IMR-90 (cell line): ENCODE results near the gene SUCLA2. TPM values are rescaled to one million over a fixed set of nuclear protein-coding genes. Genes with fewer than 3 reads are reported as not detected.

Experiments used
- ATAC-seq: fragments of 200-7000 bp; cut with Tn5 transposase; 2 replicates; pipeline ENCODE4 v1.9.1; 2020; ENCODE audit warnings: low read depth, mild to moderate bottlenecking, moderate library complexity
- BruUV-seq: library from RNA; stranded (reverse); fragments of 400-500 nt; replicated peaks from 2 replicates; lab custom pipeline; 2021; lab: Mats Ljungman, UMichigan
- CTCF ChIA-PET: fragments of 300-600 bp; formaldehyde crosslinking; extraction: SDS; loops from one replicate; lab custom pipeline; 2021; ENCODE audit warnings: antibody characterized with exemption; lab: Yijun Ruan, JAX
- POLR2A ChIA-PET: fragments of 300-600 bp; sonication (Branson Sonifier 250); formaldehyde crosslinking; loops from one replicate; lab custom pipeline; 2022; ENCODE audit warnings: antibody characterized with exemption; ENCODE audit not compliant: unreplicated experiment; lab: Charles Lee
- DNase-seq: peaks from one replicate; pipeline ENCODE4 v3.0.0; 2013
- H2AFZ ChIP-seq: replicated peaks from 2 replicates; pipeline ENCODE3; 2013; ENCODE audit warnings: low read length, mild to moderate bottlenecking; ENCODE audit not compliant: poor library complexity
- H2AK5ac ChIP-seq: 2 replicates; pipeline ENCODE4 v1.6.1; 2013; ENCODE audit warnings: low read depth, low read length, inconsistent platforms
- H2AK9ac ChIP-seq: replicated peaks from 2 replicates; pipeline ENCODE3; 2013; ENCODE audit warnings: mild to moderate bottlenecking, low read depth, low read length, moderate library complexity; ENCODE audit not compliant: poor library complexity
- H2BK120ac ChIP-seq: 2 replicates; pipeline ENCODE4 v1.6.1; 2013; ENCODE audit warnings: low read depth, low read length, inconsistent platforms
- H2BK15ac ChIP-seq: 3 replicates; pipeline ENCODE4 v1.6.1; 2013; ENCODE audit warnings: low read depth, low read length, inconsistent platforms
- H2BK20ac ChIP-seq: 2 replicates; pipeline ENCODE4 v1.6.1; 2013; ENCODE audit warnings: low read depth, mild to moderate bottlenecking, inconsistent platforms, low read length, moderate library complexity
- H2BK5ac ChIP-seq: 2 replicates; pipeline ENCODE4 v1.6.1; 2013; ENCODE audit warnings: mild to moderate bottlenecking, low read depth, low read length, inconsistent platforms; ENCODE audit not compliant: poor library complexity, severe bottlenecking
- H3K14ac ChIP-seq: replicated peaks from 2 replicates; pipeline ENCODE4 v1.6.1; 2013; ENCODE audit warnings: low read depth, low read length, inconsistent platforms
- H3K18ac ChIP-seq: 2 replicates; pipeline ENCODE4 v1.6.1; 2013; ENCODE audit warnings: low read depth, low read length, control low read depth
- H3K23ac ChIP-seq: 2 replicates; pipeline ENCODE4 v1.6.1; 2013; ENCODE audit warnings: low read depth, low read length, inconsistent platforms
- H3K27ac ChIP-seq: 2 replicates; pipeline ENCODE4 v1.5.1; 2013; ENCODE audit warnings: mild to moderate bottlenecking, control low read depth, low read length; ENCODE audit not compliant: insufficient read depth
- H3K27me3 ChIP-seq: 2 replicates; pipeline ENCODE4 v1.6.1; 2013; ENCODE audit warnings: low read length; ENCODE audit not compliant: control insufficient read depth, insufficient read depth
- H3K36me3 ChIP-seq: 2 replicates; pipeline ENCODE4 v1.6.1; 2013; ENCODE audit warnings: low read length, mixed read lengths; ENCODE audit not compliant: control insufficient read depth, insufficient read depth
- H3K4ac ChIP-seq: 2 replicates; pipeline ENCODE4 v1.6.1; 2013; ENCODE audit warnings: low read depth, low read length, inconsistent platforms
- H3K4me1 ChIP-seq: 2 replicates; pipeline ENCODE4 v1.6.1; 2013; ENCODE audit warnings: low read length, mixed read lengths; ENCODE audit not compliant: control insufficient read depth, insufficient read depth
- H3K4me2 ChIP-seq: 2 replicates; pipeline ENCODE4 v1.6.1; 2013; ENCODE audit warnings: low read depth, mild to moderate bottlenecking, control low read depth, low read length, moderate library complexity
- H3K4me3 ChIP-seq: 2 replicates; pipeline ENCODE4 v1.5.1; 2013; ENCODE audit warnings: low read depth, mild to moderate bottlenecking, control low read depth, low read length, moderate library complexity; ENCODE audit not compliant: insufficient read depth
- H3K56ac ChIP-seq: 2 replicates; pipeline ENCODE4 v1.6.1; 2013; ENCODE audit warnings: low read length, inconsistent platforms; ENCODE audit not compliant: insufficient read depth; ENCODE audit errors: extremely low read depth
- H3K79me1 ChIP-seq, 2 experiments: 2 replicates each; pipeline ENCODE4 v1.6.1; 2013; ENCODE audit warnings: low read length in 2 of 2, inconsistent platforms in 1 of 2, low read depth in 1 of 2
- H3K9ac ChIP-seq: 2 replicates; pipeline ENCODE4 v1.6.1; 2013; ENCODE audit warnings: low read depth, low read length, control low read depth
- H3K9me1 ChIP-seq: 2 replicates; pipeline ENCODE4 v1.6.1; 2013; ENCODE audit warnings: low read length, inconsistent platforms; ENCODE audit not compliant: insufficient read depth
- H3K9me3 ChIP-seq: 2 replicates; pipeline ENCODE4 v1.6.1; 2013; ENCODE audit warnings: low read length; ENCODE audit not compliant: control insufficient read depth, insufficient read depth
- H4K20me1 ChIP-seq: 2 replicates; pipeline ENCODE4 v1.6.1; 2013; ENCODE audit warnings: low read length, inconsistent platforms; ENCODE audit not compliant: insufficient read depth
- H4K5ac ChIP-seq: 2 replicates; pipeline ENCODE4 v1.6.1; 2013; ENCODE audit warnings: mild to moderate bottlenecking, low read depth, low read length, control low read depth
- H4K8ac ChIP-seq, 2 experiments: 2 replicates each; pipeline ENCODE4 v1.6.1; 2013; ENCODE audit warnings: low read depth in 2 of 2, low read length in 2 of 2, control low read depth in 1 of 2, inconsistent platforms in 1 of 2
- H4K91ac ChIP-seq: 2 replicates; pipeline ENCODE4 v1.6.1; 2013; ENCODE audit warnings: low read depth, low read length, inconsistent platforms; ENCODE audit not compliant: insufficient read depth
- MAZ ChIP-seq: IDR thresholded peaks from 2 replicates; pipeline ENCODE4 v1.6.1; 2012; ENCODE audit warnings: low read depth, mild to moderate bottlenecking, low read length, improper control_type of control experiment, moderate library complexity, borderline replicate concordance
- MXI1 ChIP-seq: IDR thresholded peaks from 2 replicates; pipeline ENCODE4 v1.6.1; 2012; ENCODE audit warnings: low read depth, mild to moderate bottlenecking, low read length, moderate library complexity, borderline replicate concordance
- NFE2L2 ChIP-seq: fragments of 150-350 bp; IDR thresholded peaks from 2 replicates; pipeline ENCODE4 v1.6.1; 2016; ENCODE audit warnings: low read depth, mild to moderate bottlenecking, low read length
- WGBS, 2 experiments: methylation state at CpG; one replicate each; pipeline versions ENCODE4 v1.1.5 to v1.1.7; 2013; ENCODE audit warnings: missing lambda C conversion rate in 2 of 2; ENCODE audit not compliant: insufficient read length in 1 of 2; ENCODE audit errors: extremely low coverage in 2 of 2; 5-methylcytosine and 5-hydroxymethylcytosine counted together
- dilution Hi-C: fragments of 300-500 bp; cut with HindIII; formaldehyde crosslinking; loops from one replicate; pipeline ENCODE4 v1.14.3; 2018; ENCODE audit warnings: low sequenced_read_pairs; ENCODE audit not compliant: unreplicated experiment
- in situ Hi-C: fragments of 300-500 bp; cut with MboI; formaldehyde crosslinking; loops from 3 replicates; pipeline ENCODE4 v1.14.3; 2019; ENCODE audit warnings: low sequenced_read_pairs, inconsistent platforms, mixed read lengths
- intact Hi-C: fragments of 100-400 bp; cut with micrococcal nuclease; formaldehyde crosslinking; loops from 2 replicates; pipeline ENCODE4 v1.10.0; 2022
- polyA plus RNA-seq, 3 experiments: library from polyadenylated mRNA; depleted of rRNA; stranded (reverse); fragments of >200 nt; gene quantifications; 2 replicates each; pipeline ENCODE4 v1.2.3, GENCODE V29; 2012; ENCODE audit warnings: low replicate concordance in 1 of 3
- total RNA-seq: library from RNA; depleted of rRNA; stranded (reverse); fragments of >200 nt; gene quantifications from 2 replicates; pipeline ENCODE4 v1.2.3, GENCODE V29; 2012
- TF ChIP-seq, protein P1 (sequence below): conservative IDR thresholded peaks from 2 replicates; pipeline ENCODE4 v1.5.1; 2012; ENCODE audit warnings: mild to moderate bottlenecking, low read depth, low read length, improper control_type of control experiment
- TF ChIP-seq, protein P2 (sequence below): fragments of 150-350 bp; IDR thresholded peaks from 2 replicates; pipeline ENCODE4 v1.6.1; 2017; ENCODE audit warnings: mild to moderate bottlenecking, antibody characterized with exemption, low read length, low read depth
- TF ChIP-seq, protein P3 (sequence below): fragments of 150-350 bp; IDR thresholded peaks from 2 replicates; pipeline ENCODE4 v1.6.1; 2016; ENCODE audit warnings: low read depth, mild to moderate bottlenecking, low read length, moderate library complexity, borderline replicate concordance

The SUCLA2 gene
- total and polyA plus RNA-seq, 2 of the 4 experiments (the other 2 are of a cell fraction), result 31.5 to 36.1 TPM

DNA sequence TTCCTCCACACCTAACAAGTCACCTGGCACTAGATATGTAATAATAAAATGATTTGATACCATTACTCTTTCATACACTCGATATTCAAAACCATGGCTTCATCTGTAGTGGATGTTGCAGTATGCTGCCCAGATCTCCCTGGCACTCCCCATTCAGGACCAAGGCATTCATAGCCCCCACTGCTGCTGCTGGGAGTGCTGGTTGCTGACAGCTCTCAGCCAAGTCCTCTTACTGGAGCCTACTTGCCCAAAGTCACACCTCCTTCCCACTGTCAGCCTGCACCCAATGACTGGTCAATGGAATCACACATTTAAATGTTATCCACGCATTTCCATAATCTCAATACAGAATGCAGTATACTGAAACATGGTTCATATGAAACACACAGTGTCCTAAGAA is 3.7 kb downstream of the SUCLA2 start:
- H3K4me3 ChIP-seq, result no peak overlapping the region
- BruUV-seq, result no TSS peak
- intact Hi-C loops (no loop called here), dilution Hi-C loops (no loop called here), in situ Hi-C loops (no loop called here)
- H4K5ac ChIP-seq, result no peak overlapping the region
- no peak overlapping the region for H2BK20ac ChIP-seq
- 0 out of 2 replicates have a peak, but pooled peaks cover 7% of the 10 kb centered on the region for H3K9me1 ChIP-seq
- no peak overlapping the region for H4K91ac ChIP-seq
- H3K36me3 ChIP-seq, result peaks cover 7% of the 10 kb centered on the region
- ATAC-seq (no peak), DNase-seq (no peak)
- CTCF ChIA-PET, result no interaction called here
- H4K8ac ChIP-seq, result no peak overlapping the region
- H3K27me3 ChIP-seq, result no peaks in the 10 kb centered on the region
- no peak overlapping the region for H3K9ac ChIP-seq
- H3K18ac ChIP-seq, result no peak overlapping the region
- H4K20me1 ChIP-seq, result peaks cover 3% of the 10 kb centered on the region; the same call in 1 of the 2 replicates
- no peak overlapping the region for H3K14ac ChIP-seq
- no peak overlapping the region for H2AK5ac ChIP-seq
- H3K4me1 ChIP-seq, result peaks cover 3% of the 10 kb centered on the region; the same call in 1 of the 2 replicates
- H2AFZ ChIP-seq, result no peak overlapping the region
- peaks cover 10 to 35% of the 10 kb centered on the region in 2 experiments for H3K79me1 ChIP-seq
- H3K9me3 ChIP-seq, result no peaks in the 10 kb centered on the region
- no peak overlapping the region for H2AK9ac ChIP-seq
- no peak overlapping the region for H3K56ac ChIP-seq
- no CpG with 5 or more reads among the region's 2 CpGs for WGBS, 2 experiments
- no peak overlapping the region for H3K4ac ChIP-seq
- no peak overlapping the region for H2BK120ac ChIP-seq
- no peak overlapping the region for H2BK15ac ChIP-seq
- H3K27ac ChIP-seq, result no peak overlapping the region
- TF ChIP-seq NFE2L2, result no peak
- no peak for TF ChIP-seq MXI1
- TF ChIP-seq, protein P1, sequence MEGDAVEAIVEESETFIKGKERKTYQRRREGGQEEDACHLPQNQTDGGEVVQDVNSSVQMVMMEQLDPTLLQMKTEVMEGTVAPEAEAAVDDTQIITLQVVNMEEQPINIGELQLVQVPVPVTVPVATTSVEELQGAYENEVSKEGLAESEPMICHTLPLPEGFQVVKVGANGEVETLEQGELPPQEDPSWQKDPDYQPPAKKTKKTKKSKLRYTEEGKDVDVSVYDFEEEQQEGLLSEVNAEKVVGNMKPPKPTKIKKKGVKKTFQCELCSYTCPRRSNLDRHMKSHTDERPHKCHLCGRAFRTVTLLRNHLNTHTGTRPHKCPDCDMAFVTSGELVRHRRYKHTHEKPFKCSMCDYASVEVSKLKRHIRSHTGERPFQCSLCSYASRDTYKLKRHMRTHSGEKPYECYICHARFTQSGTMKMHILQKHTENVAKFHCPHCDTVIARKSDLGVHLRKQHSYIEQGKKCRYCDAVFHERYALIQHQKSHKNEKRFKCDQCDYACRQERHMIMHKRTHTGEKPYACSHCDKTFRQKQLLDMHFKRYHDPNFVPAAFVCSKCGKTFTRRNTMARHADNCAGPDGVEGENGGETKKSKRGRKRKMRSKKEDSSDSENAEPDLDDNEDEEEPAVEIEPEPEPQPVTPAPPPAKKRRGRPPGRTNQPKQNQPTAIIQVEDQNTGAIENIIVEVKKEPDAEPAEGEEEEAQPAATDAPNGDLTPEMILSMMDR, result no peak
- TF ChIP-seq, protein P2, sequence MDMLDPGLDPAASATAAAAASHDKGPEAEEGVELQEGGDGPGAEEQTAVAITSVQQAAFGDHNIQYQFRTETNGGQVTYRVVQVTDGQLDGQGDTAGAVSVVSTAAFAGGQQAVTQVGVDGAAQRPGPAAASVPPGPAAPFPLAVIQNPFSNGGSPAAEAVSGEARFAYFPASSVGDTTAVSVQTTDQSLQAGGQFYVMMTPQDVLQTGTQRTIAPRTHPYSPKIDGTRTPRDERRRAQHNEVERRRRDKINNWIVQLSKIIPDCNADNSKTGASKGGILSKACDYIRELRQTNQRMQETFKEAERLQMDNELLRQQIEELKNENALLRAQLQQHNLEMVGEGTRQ, result no peak
- no peak for TF ChIP-seq MAZ
- TF ChIP-seq, protein P3, sequence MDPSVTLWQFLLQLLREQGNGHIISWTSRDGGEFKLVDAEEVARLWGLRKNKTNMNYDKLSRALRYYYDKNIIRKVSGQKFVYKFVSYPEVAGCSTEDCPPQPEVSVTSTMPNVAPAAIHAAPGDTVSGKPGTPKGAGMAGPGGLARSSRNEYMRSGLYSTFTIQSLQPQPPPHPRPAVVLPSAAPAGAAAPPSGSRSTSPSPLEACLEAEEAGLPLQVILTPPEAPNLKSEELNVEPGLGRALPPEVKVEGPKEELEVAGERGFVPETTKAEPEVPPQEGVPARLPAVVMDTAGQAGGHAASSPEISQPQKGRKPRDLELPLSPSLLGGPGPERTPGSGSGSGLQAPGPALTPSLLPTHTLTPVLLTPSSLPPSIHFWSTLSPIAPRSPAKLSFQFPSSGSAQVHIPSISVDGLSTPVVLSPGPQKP, result no peak
- no peak overlapping the region for H2BK5ac ChIP-seq
- H3K23ac ChIP-seq, result no peak overlapping the region
- H3K4me2 ChIP-seq, result no peak overlapping the region
- POLR2A ChIA-PET, result no interaction called here
